HL-60/S4 treated with phorbol 12-myristate 13-acetate at 8.2 ng/mL for 4 days and 3 days (cell line): ENCODE results near the gene EIPR1.

Experiments used
- in situ Hi-C: fragments of 300-500 bp; cut with MboI; formaldehyde crosslinking; loops from 2 replicates; pipeline ENCODE4 v1.15.0; 2022; ENCODE audit warnings: low sequenced_read_pairs

The EIPR1 gene

DNA sequence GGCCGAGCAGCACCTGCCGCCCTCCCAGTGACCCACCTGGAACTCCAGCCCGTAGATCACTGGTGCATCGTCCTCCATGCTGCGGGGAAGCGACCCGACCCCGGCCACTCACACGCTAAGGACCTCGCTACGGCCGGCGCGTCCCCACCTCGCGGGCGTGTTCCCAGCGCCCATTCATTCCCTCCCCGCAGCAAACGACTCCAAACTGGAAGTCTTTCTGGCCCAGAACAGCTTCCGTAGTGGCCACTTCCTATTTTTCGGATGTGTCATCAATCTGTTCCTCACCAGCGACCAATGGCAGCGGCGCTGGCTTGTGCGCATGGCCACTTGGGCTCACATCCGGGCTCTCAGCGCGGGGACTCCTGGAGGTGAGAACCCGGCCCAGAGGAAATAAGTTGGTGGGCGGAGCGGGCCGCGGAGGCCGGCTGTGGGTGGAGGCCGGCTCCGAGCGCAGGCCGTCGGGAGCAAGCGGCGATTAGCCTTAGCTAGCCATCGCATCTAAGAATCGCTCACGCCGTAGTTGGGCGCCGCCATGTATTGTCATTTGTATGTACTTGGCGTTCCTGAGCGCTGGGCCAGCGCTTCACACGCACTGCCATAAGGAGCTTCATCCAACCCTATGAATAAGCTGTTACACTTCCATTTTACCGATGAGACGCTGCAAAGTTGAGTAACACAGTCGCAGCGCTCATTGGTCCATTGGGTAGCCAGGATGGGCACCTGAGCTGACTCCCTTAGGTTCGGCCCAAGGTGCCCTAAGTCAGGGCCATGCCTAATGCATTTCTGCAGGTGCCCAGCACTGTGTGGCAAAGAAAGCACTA, at the start of gene EIPR1:
TSS of gene EIPR1 (minus strand) at position 207 of the 821 bp plus-strand sequence. CDS start at position 78, 129 bp downstream.
- in situ Hi-C loops = no loop called here

DNA sequence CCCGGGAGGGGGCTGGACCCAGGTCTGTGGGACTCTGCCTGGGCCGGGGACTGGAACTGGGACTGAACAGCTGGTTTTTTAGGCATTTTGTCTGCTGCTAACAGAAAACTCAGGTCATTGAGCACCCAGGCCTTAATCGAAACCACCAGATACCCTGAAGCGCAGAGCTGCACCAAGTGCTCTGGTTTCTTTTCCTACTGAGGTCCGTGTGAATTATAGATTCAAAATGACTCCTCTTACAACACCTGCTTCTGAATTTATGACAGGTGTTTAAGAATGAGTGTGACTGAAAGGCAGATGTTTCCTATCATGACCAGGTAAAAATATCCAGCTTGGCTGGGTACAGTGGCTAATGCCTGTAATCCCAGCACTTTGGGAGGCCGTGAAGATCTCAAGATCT, 49.7 kb upstream of the EIPR1 start:
- in situ Hi-C loops = no loop called here

DNA sequence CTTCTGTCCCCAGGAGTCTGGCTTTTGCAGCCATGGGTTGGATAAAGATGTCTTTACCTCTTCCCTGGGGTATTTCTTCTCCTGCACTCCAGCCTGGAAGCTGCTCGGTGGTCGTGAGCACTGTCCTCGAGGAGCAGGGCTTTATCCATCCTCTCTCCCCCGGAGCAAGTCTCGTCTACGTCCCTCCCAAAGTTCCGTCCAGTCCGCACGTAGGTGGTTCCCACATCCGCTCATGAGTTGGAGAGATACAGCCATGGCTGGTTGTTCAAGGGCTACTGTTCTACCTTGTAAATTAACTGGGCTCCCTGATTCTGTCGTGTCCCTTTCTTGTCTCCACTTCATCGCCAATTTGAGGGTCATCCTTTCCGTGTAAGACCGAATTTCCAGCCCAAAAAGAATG, 49.0 kb upstream of the EIPR1 start:
- in situ Hi-C loops = no loop called here

DNA sequence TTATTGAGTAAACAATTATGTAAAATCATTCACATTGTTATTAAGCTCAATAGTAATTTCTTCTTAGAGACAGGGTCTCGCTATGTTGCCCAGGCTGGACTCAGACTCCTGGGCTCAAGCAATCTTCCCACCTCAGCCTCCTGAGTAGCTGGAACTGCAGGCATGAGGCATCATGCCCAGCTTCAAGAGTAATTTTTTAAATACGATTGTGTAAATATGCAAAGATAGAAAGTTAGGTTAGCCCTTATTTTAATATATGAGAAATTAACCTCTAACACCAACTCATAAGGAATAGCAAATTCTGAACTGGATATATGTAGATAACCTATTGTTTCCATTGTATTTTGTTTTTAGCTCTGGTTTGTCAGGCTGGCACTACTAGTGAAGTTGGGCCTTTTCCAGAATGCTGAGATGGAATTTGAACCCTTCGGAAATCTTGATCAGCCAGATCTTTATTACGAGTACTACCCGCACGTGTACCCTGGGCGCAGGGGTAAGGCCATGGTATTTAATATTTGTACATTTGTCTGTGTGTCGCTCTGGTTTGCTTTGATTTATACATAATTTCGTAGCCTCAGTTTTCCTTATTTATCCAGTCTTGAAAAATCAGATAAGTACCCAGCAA, 46.7 kb upstream of the EIPR1 start:
- in situ Hi-C loops = no loop called here

DNA sequence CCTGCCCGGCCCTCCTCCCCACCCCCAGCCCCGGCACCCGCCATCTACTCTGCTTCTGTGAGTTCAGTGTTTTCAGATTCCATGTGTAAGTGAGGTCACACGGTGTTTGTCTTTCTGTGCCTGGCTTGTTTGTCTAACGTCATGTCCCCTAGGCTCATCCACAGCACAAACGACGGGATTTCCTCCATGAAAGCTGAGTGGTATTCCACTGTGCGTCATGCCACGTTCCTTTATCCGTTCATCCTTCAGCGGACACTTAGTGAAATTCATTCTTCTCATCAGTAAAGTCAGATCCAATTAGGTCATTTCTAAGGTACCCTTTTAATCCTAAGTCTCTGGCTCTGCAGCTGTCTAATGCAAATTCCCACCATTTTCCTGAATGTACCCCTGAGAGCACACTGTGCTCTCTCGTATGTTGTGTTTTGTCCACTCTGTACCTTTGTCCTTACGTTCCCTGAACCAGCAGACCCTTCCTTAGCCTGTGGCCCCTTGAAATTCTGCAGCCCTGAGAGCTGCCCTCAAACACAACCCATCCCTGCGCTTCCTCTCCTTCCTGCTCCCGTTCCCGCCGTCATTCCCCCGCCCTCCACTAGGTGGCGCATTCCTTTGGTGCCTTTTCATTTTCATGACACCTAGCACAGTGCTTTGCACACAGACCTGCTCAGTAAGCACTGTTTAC, 46.0 kb upstream of the EIPR1 start:
- in situ Hi-C loops = no loop called here

DNA sequence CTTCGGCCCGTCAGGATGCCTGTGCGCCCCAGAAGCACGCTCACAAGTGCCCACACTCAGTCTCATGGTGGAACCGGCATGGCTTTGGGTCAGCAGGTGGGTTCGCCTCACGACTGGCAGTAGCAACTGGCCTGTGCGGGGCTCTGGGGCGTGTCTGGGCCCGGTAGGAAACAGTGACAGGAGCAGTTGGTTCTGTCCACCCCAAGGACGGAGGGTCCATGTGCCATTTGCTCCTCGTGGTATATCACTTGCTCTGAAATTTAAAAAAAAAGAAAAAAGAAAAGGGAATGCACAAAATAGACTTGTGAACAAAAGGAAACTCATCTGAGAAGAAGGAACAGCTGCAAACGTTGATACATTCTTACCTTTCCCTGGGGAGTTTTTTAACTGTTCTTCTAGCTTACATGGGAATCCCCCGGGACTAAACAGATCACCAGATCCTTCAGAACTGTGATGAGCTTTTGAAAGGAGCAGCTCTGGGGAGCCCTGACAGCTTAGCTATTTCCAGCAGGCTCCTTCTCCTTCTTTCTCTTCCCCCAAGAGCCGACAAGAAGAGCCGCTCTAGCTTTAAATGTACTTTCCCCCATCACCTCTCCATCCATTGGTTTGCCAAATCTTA, 44.7 kb upstream of the EIPR1 start:
- in situ Hi-C loops = no loop called here

DNA sequence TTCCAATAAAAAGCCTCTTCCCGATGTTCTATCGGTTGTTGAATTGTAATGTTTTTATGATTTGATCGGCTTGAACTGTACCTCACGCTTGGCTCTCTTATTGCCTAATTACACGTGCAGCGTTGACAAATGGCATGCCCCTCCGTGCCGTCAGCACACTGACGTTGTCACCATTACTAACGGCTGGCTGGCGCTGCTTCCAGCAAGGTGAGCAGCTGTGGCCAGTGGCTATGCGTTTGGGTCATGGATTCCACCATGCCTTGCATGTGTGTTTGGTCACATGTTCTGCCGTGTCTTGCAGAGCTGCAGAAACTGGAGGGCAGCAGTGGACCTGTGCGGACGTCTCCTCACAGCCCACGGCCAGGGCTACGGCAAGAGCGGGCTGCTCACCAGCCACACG, 44.0 kb upstream of the EIPR1 start:
- in situ Hi-C loops = no loop called here

DNA sequence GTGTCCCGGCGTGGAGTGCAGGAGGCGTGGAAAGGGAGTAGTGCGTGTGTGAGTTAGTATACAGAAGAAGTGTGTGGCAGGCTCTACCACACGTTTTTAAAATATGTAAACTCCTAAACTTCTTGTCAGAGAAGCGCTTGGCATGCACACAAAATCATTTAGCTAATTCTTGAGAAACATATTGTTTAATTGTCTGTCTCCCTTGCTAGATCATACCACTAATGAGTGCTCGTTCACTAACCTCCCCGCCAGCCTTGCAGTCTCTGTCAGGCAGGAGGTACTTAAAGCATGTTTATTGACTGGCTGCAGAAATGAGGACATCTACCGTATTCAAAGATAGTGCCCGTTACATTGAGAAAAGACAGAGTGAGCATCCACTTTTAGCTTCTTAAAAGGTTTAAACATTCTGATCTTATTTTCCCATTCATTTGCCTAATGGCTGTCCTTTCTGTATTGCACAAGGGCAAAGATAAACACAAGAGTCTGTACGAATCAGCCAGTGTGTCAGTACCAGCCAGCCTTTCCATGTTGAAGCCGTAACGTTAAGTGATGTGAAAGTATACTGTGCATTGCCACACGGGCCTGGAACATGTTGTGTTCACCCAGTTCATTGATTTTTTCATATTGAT, 43.3 kb upstream of the EIPR1 start:
- in situ Hi-C loops = no loop called here

DNA sequence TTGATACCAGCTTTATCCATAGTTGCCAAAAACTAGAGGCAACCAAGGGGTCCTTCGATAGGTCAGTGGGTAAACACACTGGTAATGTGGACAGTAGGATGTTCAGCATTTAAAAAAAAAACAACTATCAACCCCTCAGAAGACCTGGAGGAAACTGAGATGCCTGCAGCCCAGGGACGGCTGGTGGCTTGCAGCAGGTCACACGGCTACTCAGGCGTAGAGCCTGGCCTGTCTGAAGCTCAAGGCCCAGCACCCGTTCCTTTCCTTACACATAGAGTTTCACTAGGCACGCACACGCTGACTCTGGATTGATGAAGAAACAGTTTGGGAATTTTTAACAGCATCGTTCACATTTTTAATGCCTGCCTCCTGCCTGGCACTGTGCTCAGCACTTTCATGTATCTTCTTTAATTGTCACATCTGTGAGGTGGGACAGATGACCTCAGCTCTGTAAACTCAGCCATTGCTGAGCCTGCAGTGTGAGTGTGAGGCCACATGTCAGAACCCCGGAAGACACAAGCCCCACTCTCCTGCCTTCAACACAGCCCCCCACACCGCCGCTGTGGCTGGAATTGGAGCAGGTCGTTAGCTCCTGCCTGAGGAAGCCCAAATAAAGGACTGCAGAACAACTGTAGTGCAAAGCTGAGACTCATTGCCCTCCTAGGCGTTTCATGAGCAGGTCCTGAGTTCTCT, 42.6 kb upstream of the EIPR1 start:
- in situ Hi-C loops = no loop called here

DNA sequence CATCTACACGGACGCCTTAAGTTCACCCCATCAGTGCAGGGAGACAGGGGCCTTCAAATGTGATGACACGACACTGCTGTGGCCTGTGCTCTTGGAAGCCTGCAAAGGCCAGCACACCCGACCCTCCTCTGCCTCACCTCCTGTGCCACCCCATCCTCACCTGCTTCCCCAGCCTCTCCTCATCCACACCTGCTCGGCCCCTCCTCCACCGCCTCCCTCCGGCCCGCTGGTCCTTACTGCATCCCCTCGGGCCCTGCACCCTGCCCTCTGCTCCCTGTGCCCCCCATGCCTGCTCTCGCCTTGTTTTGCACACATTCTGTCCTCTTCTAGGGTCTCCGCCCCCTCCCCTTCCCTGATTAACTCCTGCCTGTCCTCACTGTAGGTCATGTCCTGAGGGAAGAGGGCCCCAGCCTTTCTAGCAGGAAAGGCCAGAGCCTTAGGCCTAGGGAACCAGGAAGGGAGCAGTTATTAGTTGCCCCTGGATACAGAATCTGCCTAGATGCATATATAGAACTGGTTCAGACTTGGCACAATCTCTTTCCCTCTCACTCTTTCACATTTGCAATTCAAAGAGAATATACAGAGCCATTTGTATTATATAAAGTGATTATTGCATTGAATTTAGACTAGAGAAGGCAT, 41.3 kb upstream of the EIPR1 start:
- in situ Hi-C loops = no loop called here

DNA sequence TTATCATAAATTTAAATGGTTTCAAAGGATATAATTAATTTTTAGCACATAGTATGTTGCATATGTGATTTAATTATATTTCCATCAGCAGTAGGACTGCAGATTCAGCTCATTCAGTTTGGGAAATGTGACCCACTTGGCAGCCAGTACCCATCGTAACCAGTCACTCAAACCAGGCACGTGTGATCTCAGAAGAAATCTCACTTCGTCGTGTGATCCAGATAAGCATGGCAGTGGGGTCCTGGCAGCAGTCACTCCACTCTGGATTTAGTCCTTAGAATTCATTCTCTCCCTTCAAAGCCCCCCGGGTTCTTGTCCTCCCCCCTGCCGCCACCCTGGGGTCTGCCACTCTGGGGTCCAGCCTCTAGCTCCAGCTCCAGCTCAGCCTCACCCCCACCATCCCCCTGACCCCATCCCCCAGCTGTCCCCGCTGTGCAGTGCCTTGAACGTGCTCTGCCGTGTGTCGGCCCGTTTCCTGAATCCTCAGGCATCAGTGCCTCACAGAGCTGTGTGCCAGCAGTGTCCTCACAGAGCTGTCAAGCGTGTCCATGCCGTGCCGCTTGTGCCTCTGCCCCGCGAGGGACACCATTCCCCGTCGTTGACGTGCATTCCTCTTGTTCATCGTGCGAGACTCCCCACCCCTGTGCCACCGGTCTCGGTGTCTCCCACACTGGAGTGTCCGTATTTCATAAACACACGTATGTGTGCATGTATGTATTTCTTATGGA, 36.7 kb upstream of the EIPR1 start:
- in situ Hi-C loops = no loop called here

DNA sequence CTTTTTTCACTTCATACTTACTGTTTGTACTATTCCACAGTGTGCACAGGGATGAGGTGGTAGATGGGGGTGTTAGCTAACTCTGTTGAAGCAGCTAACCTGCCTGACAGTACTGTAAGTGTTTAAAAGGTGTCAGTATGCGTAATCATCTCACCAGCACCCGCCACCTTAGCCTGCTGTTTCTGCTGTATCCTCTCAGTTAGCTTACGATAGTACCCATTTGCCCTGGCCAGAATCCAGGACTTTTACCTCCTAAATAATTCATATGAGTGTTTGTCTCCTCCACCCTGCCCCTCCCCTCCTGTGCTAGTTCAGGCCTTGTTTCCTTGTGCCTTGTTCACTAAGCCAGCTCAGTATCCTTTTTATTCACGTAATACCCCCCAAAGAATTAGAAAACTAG, 36.1 kb upstream of the EIPR1 start:
- in situ Hi-C loops = no loop called here

DNA sequence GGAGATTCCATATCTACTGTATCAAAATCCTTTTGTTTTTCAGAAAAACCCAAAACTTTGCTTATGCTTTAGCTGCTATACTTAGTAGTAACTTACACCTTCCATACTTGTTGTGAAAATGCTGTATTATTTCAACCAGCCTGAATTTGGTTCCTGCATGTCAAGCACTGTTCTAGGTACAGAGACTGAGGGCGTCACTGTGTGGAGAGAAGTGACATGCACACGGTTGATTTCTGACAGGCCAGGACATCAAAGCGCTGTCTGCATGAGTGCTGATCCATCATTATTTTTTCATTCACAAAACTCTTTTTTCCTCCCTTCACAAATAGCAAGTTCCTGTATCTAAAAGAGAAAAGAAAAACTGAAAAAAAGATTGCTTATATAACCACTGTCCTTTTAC, 33.5 kb upstream of the EIPR1 start:
- in situ Hi-C loops = no loop called here

DNA sequence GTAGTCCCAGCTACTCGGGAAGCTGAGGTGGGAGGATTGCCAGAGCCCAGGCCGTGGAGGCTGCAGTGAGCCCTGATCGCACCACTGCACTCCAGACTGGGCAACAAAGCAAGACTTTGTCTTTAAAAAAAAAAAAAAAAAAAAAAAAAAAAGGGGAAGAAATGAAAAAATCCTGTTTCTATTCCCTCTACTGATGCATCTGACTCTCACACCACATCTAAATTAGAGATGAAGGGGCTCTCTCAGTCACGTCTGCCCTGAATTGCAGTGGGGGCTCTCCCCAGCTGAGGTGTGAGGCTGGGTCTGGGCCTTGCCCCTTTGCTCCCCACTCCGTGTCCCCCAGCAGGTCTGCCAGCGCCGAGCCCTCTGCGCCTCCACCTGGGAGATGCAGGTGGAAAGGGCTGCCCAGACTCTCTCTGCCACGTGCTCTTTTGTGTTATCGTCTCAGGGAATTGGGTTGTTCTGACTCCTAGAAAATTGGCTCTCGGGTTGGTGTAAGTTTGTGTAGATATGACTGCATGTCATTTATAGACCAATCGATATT, 32.1 kb upstream of the EIPR1 start:
- in situ Hi-C loops = no loop called here

DNA sequence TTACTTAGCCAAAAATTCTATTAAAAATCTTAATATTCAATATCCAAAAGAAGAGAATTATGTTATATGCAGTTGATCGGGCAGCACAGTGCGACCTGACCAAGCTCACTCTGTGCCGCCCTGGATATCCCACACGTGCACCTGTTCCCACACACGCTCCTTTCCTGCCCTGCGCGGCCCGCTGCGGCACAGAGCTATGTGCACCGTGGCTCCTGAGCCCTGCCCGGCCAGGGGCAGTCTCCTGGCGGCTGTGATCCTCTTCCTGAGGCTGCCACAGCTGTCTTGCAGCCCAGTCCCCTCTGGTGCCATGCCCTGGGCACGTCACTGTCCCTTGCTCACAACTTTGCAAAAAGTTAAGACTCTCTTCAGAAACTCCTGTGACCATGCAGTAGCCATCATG, 31.2 kb upstream of the EIPR1 start:
- in situ Hi-C loops = no loop called here

DNA sequence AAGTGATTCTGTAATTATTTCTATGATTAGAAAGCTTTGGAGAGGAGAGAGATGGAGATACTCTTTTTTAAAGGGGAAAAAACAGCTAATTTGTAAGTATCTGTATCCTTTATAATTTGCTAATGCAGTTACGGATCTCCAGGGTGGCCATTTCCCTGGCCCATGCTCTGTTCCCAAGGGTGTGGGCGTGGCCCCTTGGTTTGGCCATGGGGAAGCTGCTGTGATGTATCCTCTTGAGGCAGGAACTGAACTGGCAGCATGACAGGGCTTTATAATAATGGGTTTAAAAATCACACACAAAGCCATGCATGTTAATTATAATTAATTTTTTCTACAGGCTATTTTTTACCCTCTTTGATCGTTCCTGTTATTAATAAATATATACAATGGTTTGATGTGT, 28.9 kb upstream of the EIPR1 start:
- in situ Hi-C loops = no loop called here

DNA sequence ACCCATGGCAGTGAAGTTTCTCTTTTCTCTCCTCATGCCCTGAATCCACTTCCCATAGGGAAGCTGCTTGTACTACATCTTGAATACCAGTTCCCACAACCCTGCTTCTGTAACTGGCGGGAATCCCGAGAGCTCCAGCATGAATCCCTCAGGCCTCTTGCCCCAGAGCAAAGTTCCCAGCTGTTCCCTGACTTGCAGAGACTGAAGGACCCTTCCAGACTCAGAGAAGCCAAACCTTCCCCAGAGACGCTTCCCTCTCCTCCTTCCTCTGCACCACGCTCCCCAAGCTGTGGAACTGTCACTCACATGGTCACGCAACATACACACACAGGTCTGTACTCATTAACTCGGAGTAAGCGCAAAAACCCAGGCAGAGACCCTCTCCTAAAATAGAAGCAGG, 28.3 kb upstream of the EIPR1 start:
- in situ Hi-C loops = no loop called here

DNA sequence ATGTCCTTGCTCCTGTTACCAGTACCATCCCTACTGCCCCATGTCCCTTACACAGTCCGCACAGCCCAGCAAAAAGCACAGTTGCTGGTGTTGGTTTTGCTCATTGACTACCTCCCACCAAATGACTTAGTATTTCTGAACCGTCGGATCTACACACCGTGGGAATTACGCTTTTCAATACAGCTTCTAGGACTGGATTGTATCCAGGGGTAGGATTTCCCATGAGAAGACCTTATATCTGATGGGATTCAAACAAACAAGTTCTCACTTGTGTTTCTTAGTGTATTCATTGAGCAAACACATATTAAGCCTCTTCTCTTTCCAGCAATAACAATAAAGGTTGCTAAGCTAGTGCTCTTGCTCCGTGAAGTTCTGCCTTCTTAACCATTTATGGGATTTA, 27.7 kb upstream of the EIPR1 start:
- in situ Hi-C loops = no loop called here

DNA sequence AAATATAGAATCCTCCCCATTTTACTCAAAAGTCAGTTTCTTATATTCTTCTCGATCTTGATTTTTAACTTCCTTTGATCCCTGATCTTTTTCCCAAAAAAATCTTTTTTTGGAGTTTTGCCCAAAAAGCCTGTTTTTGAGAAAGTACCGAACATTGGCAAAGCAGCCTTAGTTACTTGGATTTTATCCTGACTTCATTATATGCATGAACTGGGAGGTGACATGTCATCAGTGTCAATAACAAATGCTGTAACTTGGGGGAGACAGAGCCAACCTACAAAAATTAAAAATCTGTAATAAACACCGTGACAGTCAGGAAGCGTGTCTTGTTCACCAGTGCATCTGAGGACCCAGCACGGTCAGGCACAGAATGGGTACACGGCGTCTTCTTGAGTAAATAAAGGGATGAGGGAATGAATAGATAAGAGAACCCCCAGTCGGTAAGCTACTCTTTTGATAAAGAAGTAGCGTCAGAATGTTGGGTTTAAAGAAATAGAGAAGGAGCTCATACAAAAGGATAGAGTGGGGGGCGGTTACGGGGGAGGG, 26.8 kb upstream of the EIPR1 start:
- in situ Hi-C loops = no loop called here
